Measurements from ENCODE around the gene THNSL1. TPM values are rescaled to one million over a fixed set of nuclear protein-coding genes. Genes with fewer than 3 reads are reported as not detected.

The THNSL1 gene
- total and polyA plus RNA-seq, 9 of the 15 experiments (the other 6 are each of a cell fraction or from before 2014, with no cell fraction given) = 4.5 to 8.6 (median 6.3) TPM

GRCh38 chr10:24969841-24970281 is 46.6 kb upstream of the THNSL1 start:
- no peak overlapping the region for H3K27ac ChIP-seq (ENCODE audit: extremely low read depth, low read depth, low read length)
- H3K4me1 ChIP-seq (replicated peaks in 1 of 2; ENCODE audit: control insufficient read depth in 2 of 2, insufficient read depth in 2 of 2, low read length in 2 of 2) = no peaks in the 10 kb centered on the region
- in situ Hi-C loops (cut with MboI) = no loop called here
- H3K9me3 ChIP-seq (replicated peaks; ENCODE audit: control insufficient read depth, insufficient read depth, low read depth, low read length) = no peaks in the 10 kb centered on the region
- H3K36me3 ChIP-seq (ENCODE audit: control insufficient read depth, insufficient read depth, low read length) = no peaks in the 10 kb centered on the region
- DNase-seq (ENCODE audit: extremely low read depth in 1 of 4, low spot score in 3 of 4) (no peak), ATAC-seq (no peak), FAIRE-seq (no peak)
- intact Hi-C loops (cut with micrococcal nuclease) = no loop called here
- ChIA-PET CTCF (ENCODE audit: low intra/inter-chr PET ratio) (no interaction called here), POLR2A (interaction anchor here (1.7 kb wide), 1 partner anchor 17 kb away, joined by 6 read pairs; no protein-coding TSS in a partner anchor)
- H3K9ac ChIP-seq (ENCODE audit: insufficient read depth in 1 of 2, low read depth in 2 of 2, low read length in 2 of 2) = no peak overlapping the region
- no peaks in the 10 kb centered on the region for H3K79me2 ChIP-seq (ENCODE audit: control insufficient read depth, insufficient read depth, low read length)
- H3K4me3 ChIP-seq = no peak overlapping the region
- no peaks in the 10 kb centered on the region for H3K9me1 ChIP-seq (ENCODE audit: control insufficient read depth, insufficient read depth, low read length)
- 13% methylated on average over 2 of the region's 2 CpGs for WGBS (ENCODE audit: insufficient coverage, low coverage, missing lambda C conversion rate)
- H3K27me3 ChIP-seq (ENCODE audit: control insufficient read depth in 2 of 2, insufficient read depth in 2 of 2, low read length in 2 of 2) = no peaks in the 10 kb centered on the region
- H4K20me1 ChIP-seq (replicated peaks; ENCODE audit: control insufficient read depth, insufficient read depth, low read length) = no peaks in the 10 kb centered on the region
- H3K4me2 ChIP-seq (ENCODE audit: insufficient read depth, low read length) = no peak overlapping the region
- no TSS peak for BruUV-seq (replicated peaks)
- TF ChIP-seq LARP7 (IDR thresholded peaks at IDR 0.05) = no peak
- peak; percentile 38; the same call in 1 of the 2 replicates for TF ChIP-seq RFX1 (IDR thresholded peaks at IDR 0.05)
- no peak for TF ChIP-seq E2F3 (CRISPR knock-in tag; IDR thresholded peaks at IDR 0.05)
- no peak for TF ChIP-seq MTA3 (IDR thresholded peaks at IDR 0.05; ENCODE audit: borderline replicate concordance)
- TF ChIP-seq, protein P1, sequence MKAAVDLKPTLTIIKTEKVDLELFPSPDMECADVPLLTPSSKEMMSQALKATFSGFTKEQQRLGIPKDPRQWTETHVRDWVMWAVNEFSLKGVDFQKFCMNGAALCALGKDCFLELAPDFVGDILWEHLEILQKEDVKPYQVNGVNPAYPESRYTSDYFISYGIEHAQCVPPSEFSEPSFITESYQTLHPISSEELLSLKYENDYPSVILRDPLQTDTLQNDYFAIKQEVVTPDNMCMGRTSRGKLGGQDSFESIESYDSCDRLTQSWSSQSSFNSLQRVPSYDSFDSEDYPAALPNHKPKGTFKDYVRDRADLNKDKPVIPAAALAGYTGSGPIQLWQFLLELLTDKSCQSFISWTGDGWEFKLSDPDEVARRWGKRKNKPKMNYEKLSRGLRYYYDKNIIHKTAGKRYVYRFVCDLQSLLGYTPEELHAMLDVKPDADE (conservative IDR thresholded peaks at IDR 0.05; ENCODE audit: control insufficient read depth, low read depth, low read length) = no peak
- no peak for TF ChIP-seq NONO (IDR thresholded peaks at IDR 0.05; ENCODE audit: low read depth in 2 of 2, low read length in 1 of 2)
- H2AFZ ChIP-seq (ENCODE audit: low read depth, low read length) = no peak overlapping the region
